WTC11 (cell line): ENCODE results near the gene IL16.

Source experiments
- CREM ChIP-seq: sonication (generic); formaldehyde crosslinking; IDR thresholded peaks from 2 replicates; pipeline ENCODE4 v1.8.1; 2022; ENCODE audit warnings: mild to moderate bottlenecking, missing genetic modification reagents, moderate library complexity
- CTCF ChIP-seq: fragments of 200-600 bp; IDR thresholded peaks from 2 replicates; pipeline ENCODE4 v1.8.0; 2022; ENCODE audit warnings: antibody characterized with exemption
- ELF4 ChIP-seq: sonication (generic); formaldehyde crosslinking; IDR thresholded peaks from 2 replicates; pipeline ENCODE4 v1.8.1; 2022; ENCODE audit warnings: low read depth, mild to moderate bottlenecking, moderate library complexity, missing genetic modification reagents
- ETV6 ChIP-seq: sonication (generic); formaldehyde crosslinking; IDR thresholded peaks from 2 replicates; pipeline ENCODE4 v1.8.1; 2022; ENCODE audit warnings: mild to moderate bottlenecking, missing genetic modification reagents
- IRF1 ChIP-seq: sonication (generic); formaldehyde crosslinking; IDR thresholded peaks from 2 replicates; pipeline ENCODE4 v1.8.0; 2023; ENCODE audit warnings: missing genetic modification reagents
- JUN ChIP-seq: sonication (generic); formaldehyde crosslinking; IDR thresholded peaks from 2 replicates; pipeline ENCODE4 v1.8.0; 2023; ENCODE audit warnings: mild to moderate bottlenecking, missing genetic modification reagents
- MLX ChIP-seq: sonication (generic); formaldehyde crosslinking; IDR thresholded peaks from 2 replicates; pipeline ENCODE4 v1.8.1; 2023; ENCODE audit warnings: mild to moderate bottlenecking, missing genetic modification reagents, moderate library complexity
- MYBL2 ChIP-seq: sonication (generic); formaldehyde crosslinking; IDR thresholded peaks from 2 replicates; pipeline ENCODE4 v1.8.1; 2023; ENCODE audit warnings: mild to moderate bottlenecking, moderate library complexity, missing genetic modification reagents
- SP1 ChIP-seq: sonication (generic); formaldehyde crosslinking; conservative IDR thresholded peaks from 2 replicates; pipeline ENCODE4 v1.8.1; 2022; ENCODE audit warnings: missing genetic modification reagents
- ZBTB43 ChIP-seq: sonication (generic); formaldehyde crosslinking; IDR thresholded peaks from 2 replicates; pipeline ENCODE4 v1.8.1; 2023; ENCODE audit warnings: mild to moderate bottlenecking, missing genetic modification reagents
- ZNF121 ChIP-seq: sonication (generic); formaldehyde crosslinking; IDR thresholded peaks from 2 replicates; pipeline ENCODE4 v1.8.0; 2023; ENCODE audit warnings: missing genetic modification reagents
- ZNF317 ChIP-seq: sonication (generic); formaldehyde crosslinking; IDR thresholded peaks from 2 replicates; pipeline ENCODE4 v1.8.1; 2023; ENCODE audit warnings: low read depth, mild to moderate bottlenecking, moderate library complexity, missing genetic modification reagents, borderline replicate concordance

- no peak for TF ChIP-seq CTCF
- no peak for TF ChIP-seq ELF4 (CRISPR knock-in tag)
- TF ChIP-seq IRF1: no peak
- no peak for TF ChIP-seq MYBL2 (CRISPR knock-in tag)
- TF ChIP-seq MLX: no peak
- no peak for TF ChIP-seq ZNF121 (CRISPR knock-in tag)
- TF ChIP-seq JUN (CRISPR knock-in tag): no peak
- no peak for TF ChIP-seq SP1
- no peak for TF ChIP-seq CREM (CRISPR knock-in tag)
- no peak for TF ChIP-seq ZNF317 (CRISPR knock-in tag)
- TF ChIP-seq ZBTB43 (CRISPR knock-in tag): no peak
- TF ChIP-seq ETV6 (CRISPR knock-in tag): no peak
Measured at GRCh38 chr15:81358248-81358647, 161.6 kb downstream of the IL16 start.
